Measurements from ENCODE around the gene GDPD4.

GRCh38 chr11:77197626-77198320 lies 103.7 kb downstream of the GDPD4 start:
- TF ChIP-seq CTCF (IDR thresholded peaks at IDR 0.05) (no peak), POLR2AphosphoS5 (IDR thresholded peaks at IDR 0.05) (no peak), POLR2A (IDR thresholded peaks at IDR 0.05) (no peak), EP300 (IDR thresholded peaks at IDR 0.05) (no peak)

All from stomach (tissue), 4 donors.